Stimulated activated CD4-positive, alpha-beta T cell treated with anti-CD3 and anti-CD28 coated beads, Interleukin-12 subunit alpha, Interleukin-12 subunit beta, amount 100 ng/mL, for 48 hours (primary cell): ENCODE measurements around the gene B3GALT2.
"Not testable (repeated sequence)": the region's sequence is repeated elsewhere in the genome, so short reads cannot be mapped to it uniquely, and the experiment has no call there.

Source experiments
- DNase-seq, 3 donors: peaks; one replicate each; pipeline ENCODE4 v3.0.0-alpha.2; 2020; ENCODE audit warnings: low read depth in 2 of 3, low spot score in 1 of 3

The B3GALT2 gene, protein sequence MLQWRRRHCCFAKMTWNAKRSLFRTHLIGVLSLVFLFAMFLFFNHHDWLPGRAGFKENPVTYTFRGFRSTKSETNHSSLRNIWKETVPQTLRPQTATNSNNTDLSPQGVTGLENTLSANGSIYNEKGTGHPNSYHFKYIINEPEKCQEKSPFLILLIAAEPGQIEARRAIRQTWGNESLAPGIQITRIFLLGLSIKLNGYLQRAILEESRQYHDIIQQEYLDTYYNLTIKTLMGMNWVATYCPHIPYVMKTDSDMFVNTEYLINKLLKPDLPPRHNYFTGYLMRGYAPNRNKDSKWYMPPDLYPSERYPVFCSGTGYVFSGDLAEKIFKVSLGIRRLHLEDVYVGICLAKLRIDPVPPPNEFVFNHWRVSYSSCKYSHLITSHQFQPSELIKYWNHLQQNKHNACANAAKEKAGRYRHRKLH

DNA sequence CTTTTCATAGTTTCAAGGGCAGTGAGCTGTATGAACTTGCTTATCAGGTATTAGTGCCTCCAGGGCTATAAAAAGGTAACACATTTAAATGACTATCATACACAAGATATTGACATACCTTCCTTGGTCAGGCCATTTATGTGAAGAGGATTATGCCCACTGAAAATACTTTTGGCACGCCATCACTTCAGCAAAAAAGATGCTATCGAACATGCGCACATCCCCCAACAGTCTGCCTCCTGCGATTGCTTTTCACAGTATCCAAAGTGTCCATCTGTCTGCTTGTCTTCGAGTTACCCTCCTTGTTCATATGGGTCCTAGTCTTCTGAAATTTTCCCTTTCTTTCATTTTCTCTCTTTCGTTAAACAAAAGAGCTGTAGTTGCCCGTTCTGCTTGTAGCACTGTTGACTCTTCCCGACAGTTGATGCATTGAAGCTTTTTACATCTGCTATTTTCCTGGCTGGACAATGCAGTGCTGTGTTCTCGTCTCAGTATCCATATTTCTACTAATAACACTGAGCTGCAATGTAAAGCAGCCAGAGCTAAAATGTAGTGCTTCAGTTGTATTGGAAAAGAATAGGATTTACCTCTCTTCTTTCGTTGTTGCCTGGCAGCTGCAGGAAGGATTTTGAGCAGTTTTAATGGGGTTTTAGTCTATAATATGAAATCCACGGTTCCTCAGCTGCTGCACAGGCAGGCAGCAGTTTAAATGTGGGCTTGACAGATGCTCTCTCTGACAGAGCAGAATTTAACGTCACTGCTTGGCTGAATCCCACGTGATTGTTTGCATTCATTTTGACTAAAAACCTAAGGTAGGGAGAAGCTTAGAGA is at the start of gene B3GALT2:
B3GALT2 (minus strand) TSS at position 713 of the 831 bp plus-strand sequence. CDS start 5,051 bp downstream, outside the sequence.
- DNase-seq: no peak

DNA sequence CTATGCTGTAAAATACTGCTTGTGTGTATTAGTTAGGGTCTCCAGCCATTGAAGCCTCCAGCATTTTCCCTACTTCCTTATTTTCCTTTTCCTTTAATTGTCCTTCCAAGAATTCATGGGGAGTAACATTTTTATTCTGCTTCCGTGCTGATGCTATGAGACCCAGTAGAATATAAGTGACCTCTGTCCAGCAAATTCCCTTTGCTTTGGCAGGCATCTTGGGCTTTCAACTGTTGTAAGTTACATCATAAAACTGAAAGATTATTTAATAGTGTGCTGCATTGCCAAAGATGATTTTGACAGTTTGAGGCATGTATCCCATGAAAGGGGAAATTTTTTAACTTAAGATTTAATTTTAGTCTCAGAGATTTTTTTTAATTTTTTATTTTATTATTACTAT is 48.1 kb upstream of the B3GALT2 start:
- DNase-seq: no peak

DNA sequence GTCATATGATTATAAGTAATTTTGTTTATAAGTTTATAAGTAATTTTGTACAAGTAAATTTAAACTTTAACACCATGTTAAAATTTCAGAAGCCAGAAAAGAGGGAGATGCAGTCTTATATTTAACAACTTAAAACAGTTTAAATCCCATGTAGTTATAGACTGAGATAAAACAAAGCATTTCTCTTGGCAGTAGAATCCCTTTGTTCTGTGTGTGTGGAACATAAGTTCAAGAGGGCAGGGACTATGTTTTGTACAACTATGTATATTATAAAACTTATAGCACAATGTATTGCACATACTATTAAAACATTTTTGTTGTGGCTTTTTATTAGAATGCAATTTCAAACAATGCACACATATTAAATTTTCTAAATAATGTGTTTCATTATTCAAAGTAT is 44.7 kb upstream of the B3GALT2 start:
- not testable (repeated sequence) for DNase-seq

DNA sequence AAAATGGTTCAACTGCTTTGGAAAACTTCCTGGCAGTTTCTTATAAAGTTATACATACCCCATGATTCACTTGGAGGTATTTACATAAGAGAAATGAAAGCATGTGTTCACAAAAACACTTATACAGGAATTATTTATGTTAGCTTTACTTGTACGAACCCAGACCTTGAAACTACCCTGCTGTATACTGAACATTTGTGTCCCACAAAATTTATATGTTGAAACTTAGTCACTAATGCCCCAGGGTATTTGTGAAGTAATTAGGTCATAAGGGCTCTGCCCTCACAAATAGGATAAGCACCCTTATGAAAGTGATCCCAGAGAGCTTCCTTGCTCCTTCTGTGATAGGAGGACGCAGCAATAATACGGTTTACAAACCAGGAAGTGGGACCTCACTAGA is 42.7 kb upstream of the B3GALT2 start:
- no peak for DNase-seq

DNA sequence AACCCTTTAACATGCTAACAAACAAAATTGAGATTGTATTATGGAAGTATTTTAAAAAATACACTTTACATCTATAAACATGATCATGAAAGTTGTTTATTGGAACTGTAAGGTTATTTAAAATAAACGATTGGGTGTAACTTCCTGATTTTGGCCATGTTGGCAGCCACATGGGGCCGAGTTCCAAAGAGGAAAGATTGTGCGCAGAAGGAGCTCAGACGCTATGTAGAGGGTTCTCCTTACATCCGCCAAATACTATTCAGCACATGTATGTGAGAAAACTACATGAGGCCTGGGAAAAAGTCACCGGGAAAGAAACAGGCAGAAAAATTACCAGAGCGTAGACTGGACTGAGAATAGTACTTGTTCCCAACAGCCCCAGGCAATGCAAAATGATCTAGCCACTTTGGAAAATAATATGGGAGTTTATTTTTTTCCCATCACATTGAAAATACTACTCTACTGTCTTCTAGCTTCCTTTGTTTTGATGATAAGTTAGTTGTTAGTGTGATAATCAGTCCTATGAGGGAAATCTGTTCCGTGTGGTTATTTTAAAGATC is 35.7 kb upstream of the B3GALT2 start:
- DNase-seq: no peak

DNA sequence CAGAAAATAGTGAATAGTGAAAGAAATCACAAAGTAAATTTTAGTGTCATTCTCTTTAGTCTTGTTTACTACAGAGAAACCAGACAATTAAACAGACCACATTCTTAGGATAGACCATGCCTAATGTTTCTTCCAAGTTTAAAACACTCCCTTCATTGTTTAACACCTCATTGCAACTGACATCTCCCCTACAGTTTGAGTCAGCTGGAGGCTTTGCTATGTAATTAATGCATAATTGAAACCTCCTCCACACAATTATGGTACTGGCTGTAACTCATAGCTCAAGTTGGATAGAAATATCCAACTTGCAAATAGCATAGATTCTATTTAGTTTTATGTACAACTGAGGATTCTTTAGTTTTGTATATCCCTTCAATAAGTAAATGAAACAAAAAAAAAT is 35.2 kb upstream of the B3GALT2 start:
- DNase-seq: no peak

DNA sequence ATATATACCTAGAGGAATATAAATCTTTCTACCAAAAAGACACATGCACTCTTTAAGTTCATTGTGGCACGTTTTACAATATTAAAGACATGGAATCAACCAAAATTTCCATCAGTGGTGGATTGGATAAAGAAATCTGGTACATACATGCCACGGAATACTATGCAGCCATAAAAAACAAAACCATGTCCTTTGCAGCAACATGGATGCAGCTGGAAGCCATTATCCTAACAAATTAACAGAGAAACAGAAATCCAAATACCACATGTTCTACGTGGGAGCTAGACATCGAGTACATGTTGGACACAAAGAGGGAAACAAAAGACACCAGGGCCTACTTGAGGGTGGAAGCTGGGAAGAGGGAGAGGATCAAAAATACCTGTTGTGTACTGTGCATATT is 33.0 kb upstream of the B3GALT2 start:
- DNase-seq: no peak

DNA sequence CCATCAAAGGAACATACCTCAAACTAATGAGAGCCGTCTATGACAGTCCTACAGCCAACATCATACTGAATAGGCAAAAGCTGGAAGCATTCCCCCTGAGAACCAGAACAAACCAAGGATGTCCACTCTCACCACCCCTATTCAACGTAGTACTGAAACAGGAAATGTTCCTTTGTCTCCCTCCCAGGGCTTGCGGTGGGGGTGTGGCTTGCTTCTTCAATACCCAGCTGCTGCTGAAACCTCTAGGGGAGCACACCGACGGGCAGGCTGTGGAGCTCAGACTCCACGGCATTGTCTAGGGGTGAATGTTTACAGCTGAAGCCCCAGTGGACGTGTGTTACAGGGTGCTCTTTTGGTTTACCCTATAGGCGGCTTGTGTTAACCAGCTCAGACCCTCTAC is 30.5 kb upstream of the B3GALT2 start:
- no peak for DNase-seq

DNA sequence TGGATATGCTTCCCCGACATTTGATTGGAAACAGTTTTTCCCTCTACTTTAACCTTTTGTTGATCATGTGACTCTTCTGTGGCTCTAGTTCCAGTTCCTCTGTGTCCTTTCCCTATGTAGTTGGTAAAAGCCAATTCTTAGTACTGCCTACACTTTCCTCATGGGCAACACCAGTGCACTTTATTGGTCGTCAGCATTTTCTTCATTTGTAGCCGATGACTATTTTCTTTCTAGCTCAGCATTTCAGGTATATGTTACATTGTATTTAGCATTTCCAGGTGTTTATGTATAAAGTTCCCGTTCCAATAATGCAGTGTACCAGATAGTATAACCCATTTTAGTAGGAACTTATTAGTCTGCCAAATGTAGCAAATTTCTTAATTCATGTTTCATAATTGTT is 27.6 kb upstream of the B3GALT2 start:
- no peak for DNase-seq

DNA sequence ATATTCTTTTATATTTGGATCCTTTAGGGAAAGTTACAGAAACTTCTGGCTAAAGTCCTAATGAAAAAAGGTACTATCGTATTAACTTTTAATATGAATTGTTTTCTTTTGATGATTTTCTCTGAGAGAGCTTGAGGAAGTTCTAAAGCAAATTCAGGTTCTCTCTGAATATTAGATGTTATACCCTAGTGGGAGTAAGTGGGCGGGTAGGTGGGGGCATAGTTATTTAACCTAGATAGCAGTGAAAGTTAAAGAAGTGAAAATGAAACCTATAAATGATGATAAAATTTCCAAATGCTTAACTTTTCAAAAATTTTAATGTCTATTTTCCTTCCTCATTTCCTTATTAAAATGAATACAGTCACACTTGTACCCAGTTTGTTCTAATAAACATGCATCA is 26.2 kb upstream of the B3GALT2 start:
- DNase-seq: no peak

DNA sequence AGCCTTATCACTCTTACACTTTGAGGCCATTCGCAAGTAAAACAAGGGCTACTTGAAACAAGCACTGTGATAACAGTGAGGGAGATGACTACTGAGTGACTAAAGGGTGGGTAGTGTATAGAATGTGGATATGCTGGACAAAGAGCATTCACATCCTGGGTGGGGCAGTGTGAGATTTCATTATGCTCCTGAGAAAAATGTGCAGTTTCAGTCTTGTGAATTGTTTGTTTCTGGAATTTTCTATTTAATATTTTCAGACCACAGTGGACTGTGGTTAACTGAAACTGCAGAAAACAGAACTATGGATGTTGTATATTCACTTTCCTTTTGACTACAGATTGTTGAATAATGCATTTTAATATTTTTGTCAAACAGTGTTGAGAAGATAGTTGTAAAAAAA is 25.1 kb upstream of the B3GALT2 start:
- DNase-seq: no peak

DNA sequence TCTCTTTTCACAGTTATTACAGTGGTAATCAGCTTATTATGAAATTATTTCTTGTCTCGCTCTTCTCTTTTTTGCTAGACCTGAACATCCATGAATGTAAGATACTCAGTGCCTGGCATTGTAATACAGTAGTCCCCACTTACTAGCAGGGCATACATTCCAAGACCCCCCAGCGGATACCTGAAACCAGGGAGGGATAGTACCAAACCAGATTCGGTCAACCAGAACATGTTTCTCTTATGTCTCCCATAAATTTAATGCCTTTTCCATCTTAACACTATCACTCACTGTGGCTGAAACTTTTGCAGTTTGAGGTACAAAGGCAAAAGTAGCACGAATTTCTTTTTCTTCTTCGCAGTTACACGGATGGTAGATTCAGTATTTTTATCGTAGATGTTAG is 24.6 kb upstream of the B3GALT2 start:
- no peak for DNase-seq

DNA sequence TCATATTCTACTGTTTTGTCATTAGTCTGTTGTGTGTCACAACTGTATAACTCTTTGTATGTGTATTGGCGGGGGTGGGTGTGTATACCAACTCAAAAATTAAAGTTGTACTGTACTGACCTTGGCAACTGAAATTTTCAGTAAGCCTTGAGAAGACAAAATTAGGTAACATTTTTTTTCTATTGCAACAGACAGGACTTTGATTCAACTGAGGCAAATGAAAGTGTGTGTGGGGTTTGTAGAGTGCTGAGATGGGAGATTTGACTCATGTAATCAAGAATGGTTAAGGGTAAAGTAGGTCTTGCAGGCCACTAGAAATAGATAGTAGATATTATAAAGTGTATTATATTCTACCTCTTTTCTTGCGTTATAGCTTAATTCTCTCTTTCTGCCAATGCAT is 14.6 kb upstream of the B3GALT2 start:
- no peak for DNase-seq

DNA sequence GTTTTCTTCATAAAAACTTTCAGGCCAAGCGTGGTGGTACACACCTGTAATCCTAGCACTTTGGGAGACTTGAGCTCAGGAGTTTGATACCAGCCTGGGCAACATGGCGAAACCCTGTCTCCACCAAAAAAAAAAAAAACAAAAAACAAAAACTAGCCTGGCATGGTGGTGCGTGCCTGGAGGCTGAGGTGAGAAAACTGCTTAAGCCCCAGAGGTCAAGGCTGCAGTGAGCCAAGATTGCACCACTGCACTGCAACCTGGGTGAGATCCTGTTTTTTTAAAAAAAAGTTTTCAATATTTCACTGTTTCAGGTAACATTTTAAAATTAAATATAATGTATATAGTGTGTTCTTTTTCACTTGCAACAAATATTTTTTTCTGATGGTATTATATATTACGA is 13.5 kb upstream of the B3GALT2 start:
- DNase-seq: no peak

DNA sequence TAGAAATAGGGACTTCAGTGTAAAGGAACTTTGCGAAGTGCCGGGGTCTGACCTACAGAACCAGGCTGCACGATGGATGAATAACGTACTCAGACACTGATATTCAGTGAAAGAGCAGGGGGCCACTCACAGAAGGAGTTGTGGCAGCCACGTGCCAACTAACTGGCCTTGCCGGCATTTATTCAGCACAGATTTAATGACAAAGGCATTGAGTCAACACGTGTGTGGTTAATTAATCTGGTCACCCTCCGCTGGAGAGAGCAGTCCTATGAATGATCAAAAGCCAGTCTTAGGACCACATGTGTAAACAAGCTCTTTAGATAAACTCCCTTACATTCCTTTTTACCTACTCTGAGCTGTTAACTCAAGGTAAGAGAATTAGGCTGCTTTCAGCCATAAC is 6.2 kb upstream of the B3GALT2 start:
- no peak for DNase-seq

DNA sequence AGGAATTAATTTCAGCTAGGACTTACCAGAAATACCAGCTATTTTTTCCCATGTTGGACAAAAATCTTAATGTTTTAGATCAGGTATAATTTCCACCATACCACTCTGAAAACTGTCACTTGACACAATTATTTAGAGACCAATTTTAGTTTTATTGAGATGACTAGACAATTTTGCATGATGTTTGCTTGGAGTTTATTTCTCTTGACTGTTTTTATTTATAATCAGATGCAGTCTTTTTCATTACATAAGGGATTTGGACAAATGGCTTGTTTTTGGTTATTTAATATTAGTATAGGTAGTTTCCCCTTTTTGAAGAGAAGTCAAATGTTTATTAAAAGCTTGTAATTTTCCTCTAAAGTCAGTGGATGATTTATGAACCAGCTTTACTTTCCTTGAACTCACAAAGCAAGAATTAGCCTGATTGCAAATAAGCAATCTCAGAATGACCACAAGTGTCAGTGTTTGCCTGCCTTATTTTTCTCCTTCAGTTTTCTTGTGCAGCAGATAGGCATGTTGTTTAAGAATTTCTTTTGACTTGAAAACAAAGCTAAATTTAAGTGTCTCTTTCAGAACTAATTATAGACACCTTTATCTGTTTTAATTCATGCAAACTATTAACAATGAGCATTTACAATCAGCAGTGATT is 3.8 kb upstream of the B3GALT2 start:
- no peak for DNase-seq

DNA sequence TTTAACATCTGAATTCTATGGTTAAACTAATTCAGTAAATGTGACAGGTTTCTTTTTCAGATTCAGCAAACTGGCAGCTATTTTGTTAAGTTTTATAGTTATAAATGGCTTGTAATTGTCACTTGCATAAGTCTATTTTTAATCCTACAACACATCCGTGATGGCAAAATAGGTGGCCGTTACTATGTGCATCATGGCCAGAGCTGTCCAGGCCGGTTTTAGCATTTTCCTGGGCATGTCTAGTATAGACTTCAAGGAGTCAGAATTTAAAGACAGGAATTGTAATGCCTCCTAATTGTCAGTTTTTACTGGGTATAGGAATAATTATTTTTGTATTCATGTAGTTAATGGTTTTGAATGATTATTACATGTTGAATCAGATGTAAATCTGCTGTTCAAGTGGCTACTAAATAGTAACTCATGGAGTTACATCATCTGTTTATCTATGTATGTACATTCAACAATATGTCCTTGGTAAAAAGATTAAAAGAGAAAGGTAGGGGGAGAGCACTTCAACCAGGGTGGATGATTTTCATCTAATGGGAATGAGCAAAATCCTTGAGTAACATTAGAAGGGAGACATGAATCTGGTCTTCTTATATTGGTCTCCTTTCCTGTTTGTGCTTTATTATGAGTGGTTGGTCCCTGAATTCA is 3.2 kb upstream of the B3GALT2 start:
- no peak for DNase-seq

DNA sequence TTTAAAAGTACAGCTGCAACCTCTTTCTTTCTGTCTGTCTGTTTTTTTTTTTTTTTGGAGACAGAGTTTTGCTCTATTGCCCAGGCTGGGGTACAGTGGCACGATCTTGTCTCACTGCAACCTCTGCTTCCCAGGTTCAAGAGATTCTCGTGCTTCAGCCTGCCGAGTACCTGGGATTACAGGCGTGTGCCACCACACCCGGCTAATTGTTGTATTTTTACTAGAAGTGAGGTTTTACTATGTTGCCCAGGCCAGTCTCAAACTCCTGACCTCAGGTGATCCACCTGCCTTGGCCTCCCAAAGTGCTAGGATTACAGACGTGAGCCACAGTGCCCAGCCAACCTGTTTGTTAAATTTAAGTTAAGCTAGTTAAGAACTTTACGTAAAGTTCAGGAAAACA is 2.5 kb upstream of the B3GALT2 start:
- not testable (repeated sequence) for DNase-seq

DNA sequence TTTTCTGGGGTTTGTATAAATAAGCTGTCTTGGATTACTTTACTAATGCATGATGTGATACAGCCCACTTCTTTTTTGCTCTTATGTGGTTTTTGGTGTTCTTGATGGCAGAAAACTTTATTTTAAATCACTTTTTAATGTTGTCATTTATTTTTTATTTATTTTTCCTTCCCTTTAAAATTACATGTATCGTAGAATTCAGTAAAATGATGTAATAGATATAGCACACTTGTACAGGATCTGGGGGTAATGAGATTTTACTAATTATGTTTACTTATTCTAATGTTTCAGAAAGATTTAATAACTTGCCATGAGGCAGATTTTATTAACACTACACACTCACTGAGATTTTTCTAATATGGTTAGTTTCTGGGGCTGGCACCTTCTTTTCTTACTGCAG is 701 bp upstream of the B3GALT2 start:
- no peak for DNase-seq

DNA sequence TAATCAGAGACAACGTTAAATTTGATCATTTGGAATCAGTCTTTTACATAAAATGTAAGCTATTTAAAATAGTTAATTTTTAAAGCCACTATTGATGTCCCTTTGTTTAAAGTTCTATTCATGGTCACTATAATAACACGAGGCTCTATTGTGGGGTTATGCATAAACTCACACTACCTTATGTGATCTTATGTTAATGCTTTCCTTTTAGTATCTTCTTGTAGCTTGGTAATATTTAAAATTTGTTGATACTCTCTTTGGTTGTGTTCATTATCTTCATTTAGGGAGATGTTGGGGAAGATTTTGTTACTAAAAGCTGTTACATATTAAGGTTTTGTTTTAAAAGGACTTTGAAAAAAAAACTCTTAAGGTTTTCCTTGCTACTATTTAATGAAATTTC is 1.2 kb downstream of the B3GALT2 start:
- no peak for DNase-seq

DNA sequence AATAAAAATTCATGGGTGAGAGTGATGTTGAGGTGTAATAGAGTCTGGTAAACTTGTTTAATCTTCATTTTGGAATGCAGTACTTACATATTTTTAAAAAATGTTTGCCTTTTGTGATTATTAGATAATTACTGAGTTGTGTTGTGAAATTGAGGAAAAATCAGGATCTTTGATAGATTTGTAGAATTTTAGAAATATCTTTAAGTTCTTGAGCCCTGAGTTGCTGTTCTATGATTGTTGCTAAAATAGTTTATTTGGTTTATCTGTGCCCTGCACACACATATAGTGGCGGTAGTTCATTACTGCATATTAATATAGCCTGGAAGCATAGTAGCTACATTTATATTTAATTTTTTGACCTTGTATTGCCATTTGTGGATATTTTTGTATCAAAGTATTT is 1.6 kb downstream of the B3GALT2 start:
- DNase-seq: no peak
